HG02943 (cell line): ENCODE results near the gene CDK14.

Source experiments
- ATAC-seq: cut with Tn5 transposase; IDR thresholded peaks from one replicate; pipeline ENCODE4 v1.9.1; 2021; ENCODE audit warnings: mild to moderate bottlenecking, low read depth, moderate library complexity; ENCODE audit not compliant: unreplicated experiment

The CDK14 gene

DNA sequence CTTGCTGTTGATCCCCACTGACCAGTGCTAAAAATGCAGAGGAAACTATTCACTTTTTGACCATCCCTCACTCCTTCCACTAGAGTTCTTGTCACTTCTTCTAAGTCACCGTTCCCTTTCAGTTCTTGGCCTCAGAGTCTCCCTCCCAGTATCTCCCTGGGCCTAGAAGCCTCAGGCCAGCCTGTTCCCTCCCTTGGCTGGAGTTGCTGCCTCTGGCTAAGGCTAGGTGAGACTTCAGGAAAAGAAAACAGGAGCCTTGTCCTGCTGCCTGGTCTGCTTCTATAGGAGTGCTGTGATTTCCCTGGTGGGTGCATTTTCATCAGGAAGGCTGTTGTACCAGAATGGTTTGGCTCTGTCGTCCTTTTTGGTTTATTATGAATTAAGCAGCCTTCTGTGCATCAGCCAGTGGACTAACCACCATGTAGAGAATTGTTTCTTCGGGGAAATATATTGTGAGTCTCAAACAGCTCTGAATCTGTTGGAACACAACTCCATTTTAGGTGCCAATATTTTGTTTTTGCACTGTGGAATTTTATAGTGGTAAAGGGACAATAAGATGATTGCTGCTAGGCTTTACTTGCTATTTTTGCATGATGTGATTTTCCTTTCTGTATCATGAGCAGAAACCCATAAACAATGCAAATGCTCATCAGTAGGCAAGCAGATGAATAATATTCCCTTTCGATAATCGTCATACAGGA, 434.7 kb downstream of the CDK14 start:
- ATAC-seq, result no peak

GRCh38 chr7:91031757-91032156, 435.6 kb downstream of the CDK14 start:
- ATAC-seq, result no peak

- ATAC-seq, result no peak
Measured at GRCh38 chr7:91033574-91033973, 437.5 kb downstream of the CDK14 start.

DNA sequence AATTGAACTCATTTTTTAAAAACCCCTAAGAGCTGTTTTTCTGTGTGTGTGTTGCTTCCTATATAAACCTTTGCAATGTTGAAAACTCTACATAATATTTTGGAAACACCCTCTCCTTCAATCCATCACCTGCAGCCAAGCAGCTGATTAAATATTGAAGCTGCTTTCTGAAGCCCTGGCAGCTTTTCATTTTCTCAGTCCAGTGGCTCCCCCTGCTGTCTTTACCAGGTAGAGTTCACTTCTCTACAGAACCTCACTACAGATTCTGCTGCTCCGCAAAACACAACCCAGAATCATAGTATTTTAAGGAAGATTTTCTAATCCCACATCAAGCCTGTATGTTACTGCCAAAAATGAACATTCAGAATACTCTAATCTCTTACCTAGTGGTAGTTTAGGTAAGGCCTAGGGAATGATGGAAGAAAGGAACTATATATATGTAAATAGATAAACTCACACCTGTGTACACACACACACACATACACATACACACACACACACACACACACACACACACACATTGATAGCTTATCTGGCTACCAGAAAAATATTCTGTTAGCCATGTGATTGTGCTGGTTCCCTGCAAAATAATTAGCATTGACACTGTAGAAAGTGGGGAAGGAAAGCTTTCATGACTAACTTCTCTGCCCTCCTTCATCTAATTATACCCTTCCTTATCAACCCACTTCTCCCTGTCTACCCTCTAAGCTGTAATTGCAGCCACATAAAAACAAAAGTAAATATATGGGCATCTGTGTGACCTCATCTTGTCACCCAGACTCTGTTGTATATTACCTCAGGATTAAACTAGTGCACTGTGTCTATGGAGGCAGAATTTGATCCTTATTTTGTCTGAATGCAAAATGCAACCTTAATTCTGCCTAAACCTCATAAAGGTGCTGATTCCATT, 438.6 kb downstream of the CDK14 start:
- ATAC-seq, result no peak

GRCh38 chr7:91039033-91039432, 442.9 kb downstream of the CDK14 start:
- ATAC-seq, result peak; percentile 55

- no peak for ATAC-seq
Measured at GRCh38 chr7:91041141-91041540, 445.0 kb downstream of the CDK14 start.

GRCh38 chr7:91041901-91042484, 445.9 kb downstream of the CDK14 start:
- no peak for ATAC-seq

- ATAC-seq, result no peak
Measured at GRCh38 chr7:91043186-91043585, 447.1 kb downstream of the CDK14 start.

GRCh38 chr7:91043924-91044645, 448.0 kb downstream of the CDK14 start:
- ATAC-seq, result no peak

- no peak for ATAC-seq
Measured at GRCh38 chr7:91045606-91046005, 449.5 kb downstream of the CDK14 start.

GRCh38 chr7:91046322-91047089, 450.4 kb downstream of the CDK14 start:
- no peak for ATAC-seq

GRCh38 chr7:91047636-91048035, 451.5 kb downstream of the CDK14 start:
- no peak for ATAC-seq

DNA sequence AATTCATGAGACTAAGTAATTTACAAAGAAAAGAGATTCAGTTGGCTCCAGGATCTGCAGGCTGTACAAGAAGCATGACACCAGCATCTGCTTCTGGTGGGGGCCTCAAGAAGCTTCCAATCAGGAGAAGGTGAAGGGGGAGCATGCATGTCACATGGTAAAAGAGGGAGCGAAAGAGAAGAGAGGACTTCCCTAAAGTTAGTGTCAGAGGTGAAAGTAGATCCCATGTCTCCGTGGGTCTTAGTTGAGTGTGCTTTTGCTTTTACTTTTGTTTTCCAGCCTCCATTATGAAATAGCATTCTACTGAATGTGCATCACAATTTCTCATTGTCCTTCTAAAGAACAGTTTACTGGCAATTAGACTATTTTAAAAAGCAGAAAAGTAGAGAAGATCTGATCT, 454.6 kb downstream of the CDK14 start:
- ATAC-seq, result no peak

- ATAC-seq, result no peak
Measured at GRCh38 chr7:91051966-91052365, 455.8 kb downstream of the CDK14 start.

DNA sequence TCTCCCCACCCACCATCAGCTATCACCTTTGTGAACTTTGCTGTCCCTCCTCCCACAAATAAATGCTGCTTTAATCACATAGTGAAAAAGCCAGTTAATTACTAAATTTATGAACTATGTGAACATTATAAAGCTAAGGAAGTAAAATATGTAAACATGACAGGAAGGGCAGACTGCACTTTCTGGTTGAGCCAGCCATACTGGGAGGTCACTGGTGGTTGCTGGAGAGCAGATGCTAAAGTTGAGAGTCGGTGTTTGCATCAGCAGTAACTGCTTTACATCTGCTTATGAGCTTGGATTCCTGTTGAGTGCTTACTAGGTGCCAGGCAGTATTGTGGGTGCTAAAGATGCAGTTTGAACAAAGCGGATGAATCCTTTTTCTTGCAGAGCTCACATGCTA, 458.3 kb downstream of the CDK14 start:
- ATAC-seq, result no peak

DNA sequence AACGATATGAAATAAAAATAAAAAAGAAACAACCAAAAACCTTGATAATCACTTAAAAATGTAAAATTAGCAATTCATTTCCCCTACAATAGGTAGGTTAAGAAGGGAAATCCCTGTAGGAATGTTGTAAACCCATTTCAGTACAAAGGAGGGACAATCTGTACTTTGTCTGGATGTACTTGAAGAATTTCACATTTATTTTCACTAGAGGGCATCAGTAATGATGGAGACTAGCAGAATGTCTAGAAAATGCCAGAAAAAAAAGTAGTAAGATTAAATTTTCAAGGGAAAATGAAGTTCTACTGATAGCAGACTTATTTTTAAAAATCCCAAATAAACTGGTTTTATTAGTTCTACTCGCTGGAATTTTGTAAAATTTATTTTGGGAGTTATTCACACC, 459.1 kb downstream of the CDK14 start:
- ATAC-seq, result no peak

- no peak for ATAC-seq
Measured at GRCh38 chr7:91062713-91063112, 466.6 kb downstream of the CDK14 start.

- no peak for ATAC-seq
Measured at GRCh38 chr7:91064052-91064451, 467.9 kb downstream of the CDK14 start.

- ATAC-seq, result no peak
Measured at GRCh38 chr7:91064938-91065337, 468.8 kb downstream of the CDK14 start.

DNA sequence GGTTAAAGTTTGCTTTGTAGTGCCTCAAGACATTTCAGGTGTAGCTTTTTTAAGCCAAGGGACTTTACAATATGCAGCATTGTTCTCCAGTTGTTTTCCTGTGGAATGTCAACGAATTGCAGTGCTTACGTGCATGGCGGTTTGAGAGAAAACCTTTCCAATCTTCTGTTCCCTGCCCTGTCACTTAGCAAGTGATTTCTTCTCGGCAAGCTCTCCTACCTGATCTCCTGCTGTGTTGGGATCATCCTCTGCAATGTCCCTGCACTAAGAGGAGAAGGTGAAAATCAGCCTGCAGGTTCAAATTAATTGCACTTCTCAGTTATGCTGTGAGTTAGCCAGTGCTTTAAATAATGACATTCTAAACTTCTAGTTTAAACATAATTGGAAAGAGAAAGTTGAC, 470.5 kb downstream of the CDK14 start:
- ATAC-seq, result no peak
